Activated CD4-positive, CD25-positive, alpha-beta regulatory T cell (primary cell): Measurements from ENCODE around the gene GADL1.
A peak's percentile ranks its signal among the peaks of the same experiment; 100 is the strongest.

ENCODE experiments used
- DNase-seq, 4 experiments: peaks; one replicate each; lab custom pipeline; 2025; lab: John Stamatoyannopoulos, UW

Gene GADL1

DNA sequence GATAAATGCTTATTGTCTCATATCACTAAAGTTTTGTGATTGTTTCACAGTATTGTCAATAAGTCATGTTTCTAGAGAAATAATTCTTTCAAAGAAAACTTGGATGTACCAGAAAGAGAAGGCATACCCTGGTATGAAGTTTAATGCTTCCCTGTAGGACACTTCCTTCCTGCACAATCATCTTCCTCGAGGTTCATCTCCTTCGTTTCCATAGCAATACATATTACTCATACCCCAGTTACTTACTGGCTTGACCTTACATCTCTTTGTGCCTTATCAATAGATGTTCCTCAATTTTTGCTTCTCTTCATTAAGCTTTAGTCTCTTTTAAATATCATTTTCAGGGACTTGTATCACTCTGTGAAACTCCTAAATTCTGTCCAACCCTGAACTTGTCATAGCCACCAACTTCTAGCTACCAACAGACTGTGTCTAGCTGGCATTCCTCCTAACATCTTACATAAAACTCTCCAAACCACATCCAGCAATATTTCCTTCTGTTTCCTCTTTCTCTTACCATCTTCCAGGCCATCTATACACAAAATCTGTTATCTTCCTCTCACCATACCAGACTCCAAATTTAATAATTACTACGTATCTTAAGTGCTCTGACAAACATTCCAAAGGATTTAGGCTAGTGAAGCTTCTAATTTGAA is 134.3 kb downstream of the GADL1 start:
- no peak for DNase-seq

DNA sequence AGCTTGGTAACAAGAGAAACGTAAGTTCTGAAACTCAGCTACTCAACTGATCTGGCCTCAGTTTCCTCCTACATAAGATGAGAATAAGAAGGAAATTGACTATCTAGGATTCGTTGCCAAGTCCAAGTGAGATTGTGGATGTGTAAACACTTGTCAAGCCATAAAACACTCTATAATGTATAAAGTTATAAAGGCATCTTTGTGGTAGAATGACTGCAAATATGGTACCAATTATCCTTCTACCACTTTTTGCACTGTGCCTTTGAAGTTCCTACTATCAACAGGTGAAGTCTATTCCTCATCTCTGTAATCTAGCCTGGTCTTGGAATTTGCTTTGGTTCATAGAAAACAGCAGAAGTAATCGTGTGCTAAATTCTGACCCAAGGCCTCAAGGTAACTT is 138.2 kb downstream of the GADL1 start:
- no peak for DNase-seq

DNA sequence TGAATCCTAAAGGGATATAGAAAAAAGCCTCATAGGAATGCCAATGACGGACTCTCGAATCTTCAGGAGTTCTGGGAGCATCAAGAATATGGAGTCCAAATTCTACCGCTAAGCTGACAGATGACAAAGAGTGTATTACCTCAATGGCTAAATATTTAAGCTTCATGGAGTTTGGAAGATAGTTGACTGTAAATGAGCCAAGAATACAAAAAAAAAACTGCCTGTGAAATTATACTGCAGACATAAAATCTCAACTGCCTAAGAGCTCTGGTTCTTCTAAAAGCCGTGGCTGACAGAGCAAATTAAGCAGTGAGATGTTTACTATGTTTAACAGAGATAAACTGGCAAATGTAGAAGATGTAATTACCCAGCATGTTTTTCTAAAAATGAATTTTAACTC is 140.0 kb downstream of the GADL1 start:
- no peak for DNase-seq

DNA sequence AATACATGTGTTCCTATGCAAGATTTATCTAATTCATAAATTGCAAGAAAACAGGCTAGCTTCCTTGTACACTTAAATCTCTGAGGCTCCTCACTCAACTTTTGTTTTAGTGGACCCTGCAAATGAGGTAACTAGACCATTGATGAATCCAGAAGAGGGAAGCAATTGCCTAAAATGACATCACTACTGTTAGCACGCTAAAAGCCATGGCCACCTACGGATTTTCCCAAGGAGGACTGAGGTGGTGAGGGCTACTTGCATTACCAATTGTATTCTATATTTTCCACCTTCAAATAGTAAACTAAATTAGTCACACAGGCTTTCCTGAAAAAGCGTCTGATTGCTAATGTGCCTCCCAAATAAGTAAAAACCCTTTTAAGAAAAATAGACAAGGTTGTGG is 140.7 kb downstream of the GADL1 start:
- DNase-seq = no peak

DNA sequence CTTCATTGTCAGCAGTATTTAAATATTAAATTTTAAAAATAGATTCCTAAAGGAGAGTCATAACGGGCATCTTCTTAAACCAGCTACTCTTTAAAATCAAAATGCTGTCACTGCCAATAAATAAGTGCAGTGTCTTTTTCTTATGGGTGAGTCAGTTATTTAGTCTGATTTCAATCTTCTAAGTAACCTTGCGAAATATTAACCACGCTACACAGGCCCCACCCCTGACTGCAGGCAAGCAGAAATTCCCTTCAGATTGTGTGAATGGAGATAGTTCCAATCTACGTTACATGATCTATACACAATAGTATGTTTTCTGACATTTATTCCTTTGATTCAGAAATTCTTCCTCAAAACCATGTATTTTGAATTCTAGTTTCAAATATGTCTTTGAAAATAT is 141.5 kb downstream of the GADL1 start:
- no peak for DNase-seq

DNA sequence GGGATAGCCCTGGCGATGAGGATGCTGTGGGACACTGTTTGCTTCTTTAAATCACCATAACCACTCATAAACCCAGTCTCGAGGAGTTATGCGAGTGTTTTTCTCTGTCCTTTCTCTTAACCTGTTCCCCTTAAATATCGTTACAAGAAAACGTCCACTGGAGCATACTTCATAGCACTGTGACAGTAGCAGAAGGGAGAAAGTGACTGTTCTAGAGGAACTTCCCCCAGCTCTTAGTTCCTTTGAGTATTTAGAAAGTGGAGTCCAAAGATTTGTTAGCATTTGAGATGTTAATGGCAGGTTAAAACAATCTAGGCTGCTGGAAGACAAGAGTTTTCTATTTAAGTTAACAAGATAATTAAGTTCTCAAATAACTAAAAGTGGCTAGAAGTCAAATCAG is 142.0 kb downstream of the GADL1 start:
- no peak for DNase-seq

DNA sequence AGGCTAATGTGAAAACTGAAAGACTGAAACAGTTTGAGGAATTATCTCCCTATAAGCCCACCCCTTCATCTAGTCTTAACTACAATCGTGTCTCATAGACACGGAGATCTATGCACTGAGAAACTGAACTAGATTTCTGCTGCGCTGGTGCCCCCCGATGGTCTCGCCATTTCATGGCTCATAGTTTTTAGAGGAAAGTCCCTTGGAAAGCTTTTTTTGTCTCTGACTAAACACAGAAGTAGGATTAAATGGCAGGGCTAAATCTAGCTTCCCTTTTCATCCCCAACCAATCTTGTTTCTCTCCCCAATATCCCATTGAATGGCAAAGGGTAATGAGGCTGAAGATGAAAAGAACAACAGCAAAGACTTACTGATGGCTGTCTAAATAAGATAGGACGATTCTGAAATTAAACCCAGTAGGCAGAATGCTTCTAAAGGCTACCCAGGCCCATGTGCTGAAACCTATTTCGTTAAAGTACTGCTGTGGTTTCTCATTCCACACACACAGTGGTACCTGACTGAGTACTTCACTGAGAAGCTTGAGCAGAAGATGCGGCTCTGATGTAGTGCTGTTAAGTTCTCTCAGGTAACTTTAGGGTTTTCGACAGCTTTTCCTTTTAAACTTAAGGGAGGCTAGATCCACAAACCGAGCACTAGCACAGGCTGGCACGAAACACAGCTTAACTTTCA is 142.7 kb downstream of the GADL1 start:
- DNase-seq = peak in 2 of 4 experiments; percentile 2 to 8

DNA sequence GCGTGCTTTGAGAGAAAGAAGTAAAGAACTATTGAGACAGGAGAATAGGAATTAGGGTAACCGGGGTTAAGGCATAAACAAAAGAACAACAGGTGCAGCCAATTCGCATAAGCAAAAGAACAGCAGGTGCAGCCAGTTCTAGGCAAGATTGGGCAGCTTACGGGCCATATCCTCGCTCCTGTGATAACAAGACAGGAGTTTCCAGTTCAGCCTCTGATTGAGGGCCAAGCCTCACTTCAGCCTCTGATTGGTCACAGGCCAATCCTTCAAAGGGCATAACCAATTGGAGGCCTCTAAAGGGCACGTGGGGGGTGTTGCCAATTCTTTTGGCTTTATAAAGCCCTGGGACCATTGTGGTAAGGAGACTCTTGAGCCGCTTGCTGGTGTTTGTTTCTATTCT is 143.5 kb downstream of the GADL1 start:
- no peak for DNase-seq

DNA sequence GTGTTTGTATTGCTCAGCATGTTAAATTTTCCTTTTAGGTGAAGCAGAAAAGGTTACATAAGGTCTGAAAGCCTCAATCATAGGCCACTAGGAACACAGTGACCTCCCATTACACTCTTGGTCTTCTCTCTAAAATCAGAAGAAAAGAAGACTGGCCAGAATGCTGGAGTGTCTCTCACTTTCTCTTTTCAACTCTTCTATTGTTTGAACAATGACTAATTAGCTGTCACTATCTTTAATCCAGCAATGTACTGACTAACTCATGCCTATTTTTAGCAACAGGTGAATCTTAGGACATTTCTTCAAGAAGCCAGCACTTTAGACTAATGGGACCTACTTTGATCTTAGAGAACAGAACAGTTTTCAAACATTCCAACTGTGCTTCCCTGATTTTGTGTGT is 145.2 kb downstream of the GADL1 start:
- no peak for DNase-seq

DNA sequence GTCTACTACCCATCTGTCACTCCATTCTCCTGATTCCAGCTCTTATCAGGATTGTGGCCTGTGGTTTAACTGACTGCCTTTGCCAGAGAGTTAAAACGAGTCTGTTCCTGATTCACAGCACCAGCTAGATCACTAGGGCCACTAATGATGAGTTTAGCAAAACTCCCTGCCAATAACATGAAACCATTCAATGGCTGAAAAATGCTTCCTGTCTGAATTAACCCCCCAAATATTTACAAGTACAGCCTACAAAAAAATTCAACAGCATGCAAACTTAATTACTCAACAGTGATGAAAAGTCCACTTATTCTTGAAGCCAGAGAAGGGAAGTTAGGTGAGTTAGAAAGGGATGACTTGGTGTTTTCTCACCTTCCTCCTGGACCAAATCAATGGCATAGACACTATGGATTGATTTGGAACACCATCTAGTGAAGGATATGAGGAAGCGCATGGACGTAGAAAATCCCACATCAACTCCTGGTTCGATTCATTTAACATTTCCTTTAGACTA is 146.6 kb downstream of the GADL1 start:
- DNase-seq = no peak

DNA sequence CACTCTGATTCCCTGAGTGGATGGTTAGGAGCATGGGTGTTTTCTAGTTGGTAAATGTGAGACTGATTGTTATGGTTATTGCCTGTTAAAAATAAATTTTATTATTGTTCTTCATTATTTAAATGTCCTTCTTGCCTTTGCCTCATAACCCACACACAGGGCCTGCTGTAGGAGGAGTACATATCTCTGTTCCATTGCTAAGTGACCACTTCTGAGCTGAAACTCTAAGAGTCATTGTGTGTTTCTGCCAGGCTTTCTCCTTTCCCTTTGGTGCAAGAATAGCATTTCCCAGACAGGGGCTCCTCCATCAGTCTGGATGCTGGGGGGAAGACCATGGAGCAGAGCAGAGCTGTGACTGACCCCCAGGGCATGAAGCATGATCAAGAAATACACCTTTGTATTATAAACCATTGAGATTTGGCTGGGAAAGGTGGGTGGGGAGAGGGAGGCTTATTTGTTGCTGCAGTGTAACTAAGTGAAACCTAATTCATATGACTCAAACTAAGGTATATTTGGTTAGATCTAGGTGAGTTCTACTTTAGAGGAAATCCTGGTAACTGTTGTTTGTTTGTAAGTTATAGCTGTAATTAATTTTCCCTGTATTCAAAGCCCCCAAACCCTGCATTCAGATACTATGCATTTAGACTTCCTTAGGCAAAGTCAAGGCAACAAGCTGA is 150.7 kb downstream of the GADL1 start:
- no peak for DNase-seq

DNA sequence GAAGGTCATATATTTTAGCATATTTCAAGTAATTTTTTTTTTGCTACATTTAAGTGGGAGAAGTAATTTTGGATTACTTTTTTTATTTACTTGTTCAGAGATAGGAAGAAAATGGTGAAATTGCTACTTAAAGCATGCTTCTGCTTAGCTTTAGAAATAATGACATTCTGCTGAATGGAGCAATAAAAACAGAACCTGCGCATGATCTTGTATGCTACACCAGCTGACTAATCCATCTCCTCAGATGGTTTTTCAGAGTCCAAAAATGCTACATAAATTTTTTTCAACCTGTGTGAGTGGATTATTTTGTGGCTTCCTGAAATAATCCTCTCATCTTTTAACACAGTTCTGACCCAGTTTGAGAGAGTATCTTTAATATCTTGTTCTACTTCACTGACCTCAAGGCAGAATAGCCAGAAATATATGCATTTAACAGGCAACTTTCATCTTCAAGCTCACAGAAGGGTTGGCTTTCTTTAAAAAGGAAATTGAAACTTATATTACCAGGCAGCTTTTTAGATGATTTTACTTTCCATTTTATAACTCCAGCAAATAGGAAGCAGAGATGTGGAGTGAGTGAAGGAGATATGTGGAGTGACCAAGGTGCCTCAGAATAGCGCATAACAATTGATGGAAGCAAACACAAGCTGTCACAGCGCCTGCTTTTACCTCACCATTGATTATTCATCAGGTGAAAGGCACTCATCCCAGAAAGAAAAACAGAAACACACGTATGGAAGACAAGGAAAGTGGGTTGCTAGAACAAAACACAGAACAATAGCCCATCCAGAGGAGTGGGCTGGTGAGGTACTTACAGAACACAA is 151.5 kb downstream of the GADL1 start:
- no peak for DNase-seq

DNA sequence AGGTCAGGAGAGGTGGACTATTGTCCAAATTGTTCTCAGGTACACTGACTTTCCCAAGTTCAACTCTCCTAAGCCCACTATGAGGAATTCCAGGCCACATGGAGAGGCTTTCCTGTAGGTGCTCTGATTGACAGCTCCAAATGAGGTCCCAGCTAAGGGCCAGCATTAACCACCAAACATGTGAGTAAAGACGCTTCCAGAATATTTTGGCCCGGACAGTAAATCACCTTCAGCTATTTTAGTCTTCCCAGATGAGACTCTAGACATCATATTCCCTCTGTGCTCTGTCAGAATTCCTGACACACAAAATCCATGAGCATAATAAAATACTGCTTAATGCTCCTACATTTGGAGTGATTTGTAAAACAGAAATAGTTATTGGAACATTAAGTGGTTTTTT is 152.6 kb downstream of the GADL1 start:
- no peak for DNase-seq

DNA sequence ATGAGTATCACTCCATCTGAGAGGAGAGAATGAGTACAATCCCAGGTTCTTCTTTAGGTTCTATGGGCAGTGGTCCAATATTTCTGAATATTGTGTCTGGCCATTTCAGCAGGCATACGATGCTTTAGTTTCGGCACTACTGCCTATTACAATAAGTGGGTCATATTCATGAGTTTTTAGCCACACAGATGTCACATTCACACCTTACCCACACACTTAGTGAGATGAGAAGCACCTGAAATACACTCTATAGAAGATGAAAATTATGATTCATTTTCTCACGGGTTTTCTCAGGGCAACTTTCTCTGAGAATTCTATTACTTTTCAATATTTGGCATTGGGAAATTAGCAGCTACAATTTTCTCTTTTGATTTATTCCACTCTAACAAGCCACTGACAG is 155.9 kb downstream of the GADL1 start:
- no peak for DNase-seq

DNA sequence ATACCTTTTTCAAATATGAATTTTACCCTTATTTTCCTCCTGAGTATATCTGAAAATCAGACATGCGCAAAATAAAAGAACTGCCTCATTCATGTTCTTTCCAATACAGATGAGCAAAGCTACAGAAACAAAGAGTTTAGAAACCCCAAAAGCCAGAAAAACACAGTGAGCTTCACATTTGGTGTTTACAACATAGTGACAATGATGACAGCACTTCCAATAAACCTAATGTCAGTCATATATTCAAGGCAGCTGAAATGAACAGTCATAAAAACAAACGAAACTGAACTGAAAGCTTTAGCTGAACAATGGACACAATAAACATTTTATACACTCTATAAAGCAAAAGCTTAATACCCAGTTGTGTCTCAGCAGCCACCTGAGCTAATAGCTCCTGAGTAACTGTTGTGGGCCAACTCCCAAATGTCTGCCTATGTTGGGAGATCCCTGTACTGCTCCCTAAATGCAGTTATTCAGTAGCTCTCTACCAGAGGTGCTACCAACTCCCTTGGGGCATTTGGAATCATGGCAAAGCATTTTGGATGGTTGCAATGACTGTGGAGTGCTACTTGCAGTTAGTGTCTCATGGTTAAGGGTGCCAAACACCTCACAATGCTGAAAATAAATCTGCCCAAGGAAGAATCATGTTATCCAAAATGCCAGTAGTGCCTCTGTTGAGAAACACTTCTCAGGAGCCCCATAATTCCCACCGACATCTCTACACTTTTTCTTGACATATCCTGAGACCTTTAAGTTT is 156.5 kb downstream of the GADL1 start:
- no peak for DNase-seq

DNA sequence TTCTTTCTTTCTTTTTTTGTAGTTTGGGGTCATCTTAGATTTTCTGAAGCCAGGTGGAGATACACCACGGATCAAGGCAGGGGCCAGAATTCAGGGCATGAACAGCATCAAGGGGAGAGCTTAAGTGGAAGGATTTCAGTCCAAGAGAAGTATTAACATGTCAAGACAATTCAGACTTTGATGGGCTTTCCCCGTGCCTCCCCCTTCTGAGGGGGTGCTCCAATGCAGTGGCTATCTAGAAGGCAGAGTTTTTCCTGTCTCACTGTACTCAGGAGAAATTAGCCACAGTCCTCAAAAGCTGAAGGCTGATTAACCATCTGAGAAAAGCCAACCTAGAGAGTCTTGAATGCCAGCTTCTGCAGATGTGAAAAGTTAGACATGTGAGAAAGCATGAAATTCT is 160.8 kb downstream of the GADL1 start:
- DNase-seq = no peak

DNA sequence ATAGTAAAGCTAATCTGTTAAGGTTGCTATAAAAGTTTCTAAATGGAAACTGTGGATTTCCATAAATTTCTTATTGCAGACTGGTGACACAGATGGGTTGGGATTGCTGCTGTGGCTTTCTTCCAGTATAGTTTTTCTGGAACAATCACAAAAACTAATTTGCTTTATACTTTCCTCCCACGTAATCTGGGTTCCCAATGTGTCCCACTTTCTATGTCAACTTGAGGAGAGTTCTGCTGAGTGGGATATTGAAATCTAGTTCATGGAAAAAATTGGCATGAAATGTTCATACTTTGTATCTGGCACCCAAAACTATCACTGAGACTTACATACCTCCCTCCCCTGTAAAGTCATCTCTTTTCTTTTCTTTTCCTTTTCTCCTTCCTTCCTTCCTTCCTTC is 161.3 kb downstream of the GADL1 start:
- DNase-seq = no peak

DNA sequence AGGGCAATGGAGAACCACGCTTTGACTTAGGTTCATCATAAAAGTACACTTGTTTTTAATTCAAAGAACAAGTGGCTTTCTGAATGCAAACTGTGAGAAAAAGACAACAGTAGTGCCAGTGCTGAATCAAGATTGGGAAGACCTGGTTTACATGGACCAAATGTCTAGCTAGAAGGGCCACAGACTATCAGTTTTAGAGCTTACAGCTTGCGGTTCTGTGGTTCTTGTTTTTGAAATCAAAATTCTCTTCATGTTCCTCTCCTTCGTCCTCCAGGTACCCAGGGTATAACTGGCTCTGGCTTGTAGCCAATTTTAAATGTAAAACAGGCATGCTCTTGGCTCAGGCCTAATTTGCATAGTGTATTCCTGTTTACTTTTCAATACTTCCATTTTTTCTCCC is 163.5 kb downstream of the GADL1 start:
- DNase-seq = no peak

DNA sequence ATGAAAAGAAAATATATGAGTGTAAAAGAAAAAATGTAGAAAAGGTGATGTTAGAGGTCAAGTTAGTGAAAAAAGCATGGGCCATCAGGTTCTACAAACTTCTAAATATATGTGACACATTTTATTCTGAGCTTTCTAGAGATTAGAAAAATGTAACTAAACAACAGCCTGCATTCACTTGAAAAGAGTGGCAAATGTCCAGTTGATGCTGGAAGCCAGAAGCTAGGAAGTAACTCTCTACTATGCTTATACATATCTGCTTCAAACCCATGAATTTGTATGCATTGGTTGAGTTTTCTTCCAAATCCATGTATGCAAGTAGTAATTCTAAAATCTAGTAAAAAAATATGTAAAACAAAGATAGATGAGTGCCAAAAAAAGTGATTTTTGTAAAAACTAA is 164.5 kb downstream of the GADL1 start:
- no peak for DNase-seq

DNA sequence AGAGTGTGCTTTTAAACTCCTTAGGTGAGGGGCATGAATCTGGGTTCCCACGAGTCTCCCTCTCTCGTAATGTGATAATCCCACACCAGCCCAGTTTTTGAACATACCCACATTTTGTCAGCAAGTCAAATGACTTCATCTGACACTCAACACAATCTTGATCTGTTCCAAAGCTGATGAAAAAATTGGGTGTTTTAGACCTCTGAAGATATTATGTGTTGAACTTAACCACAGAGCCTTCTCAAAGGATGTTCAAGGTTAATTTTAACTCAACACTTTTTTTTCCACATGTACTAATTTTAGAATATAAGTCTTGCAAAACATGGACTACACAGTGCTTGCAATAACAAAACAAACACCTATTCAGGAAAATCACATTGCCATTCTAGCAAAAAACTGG is 164.9 kb downstream of the GADL1 start:
- no peak for DNase-seq

DNA sequence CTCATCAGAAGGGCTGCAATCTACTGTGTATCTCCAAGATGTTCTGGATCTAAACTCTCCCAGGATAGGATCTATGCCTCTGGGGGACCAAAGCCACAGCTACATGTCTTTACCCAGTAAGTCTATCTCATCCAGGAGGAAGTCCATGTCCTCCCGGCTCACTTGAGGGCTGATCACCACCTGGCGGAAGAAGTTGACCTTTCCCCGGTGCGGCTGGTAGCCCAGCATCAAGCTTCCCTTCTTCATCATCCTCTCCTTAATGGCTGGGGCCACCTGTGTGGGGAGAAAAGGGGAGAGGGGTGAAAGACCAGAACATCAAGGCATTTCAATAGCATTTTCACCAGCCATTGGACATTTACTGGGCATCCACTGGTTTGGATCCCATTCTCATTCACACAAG is 166.3 kb downstream of the GADL1 start:
- DNase-seq = no peak

DNA sequence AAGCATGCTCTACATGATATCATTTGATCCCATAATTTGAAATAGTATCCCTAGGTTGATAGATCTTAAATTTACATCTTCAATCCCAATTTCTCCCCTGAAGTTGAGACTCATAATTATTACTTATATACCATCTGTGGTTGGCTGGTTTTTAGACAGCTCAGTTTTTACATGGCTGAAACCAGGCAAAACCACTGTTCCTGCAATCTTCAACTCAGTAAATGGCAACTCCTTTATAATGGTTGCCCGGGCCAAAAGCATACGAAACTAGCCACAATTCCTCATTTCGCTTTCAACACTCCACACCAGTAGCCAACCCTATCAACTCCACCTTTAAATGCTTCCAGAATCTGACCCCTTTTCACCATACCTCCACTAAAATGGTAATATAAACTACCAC is 169.6 kb downstream of the GADL1 start:
- no peak for DNase-seq
